Measurements from ENCODE around the gene NFIB.

NFIB gene

DNA sequence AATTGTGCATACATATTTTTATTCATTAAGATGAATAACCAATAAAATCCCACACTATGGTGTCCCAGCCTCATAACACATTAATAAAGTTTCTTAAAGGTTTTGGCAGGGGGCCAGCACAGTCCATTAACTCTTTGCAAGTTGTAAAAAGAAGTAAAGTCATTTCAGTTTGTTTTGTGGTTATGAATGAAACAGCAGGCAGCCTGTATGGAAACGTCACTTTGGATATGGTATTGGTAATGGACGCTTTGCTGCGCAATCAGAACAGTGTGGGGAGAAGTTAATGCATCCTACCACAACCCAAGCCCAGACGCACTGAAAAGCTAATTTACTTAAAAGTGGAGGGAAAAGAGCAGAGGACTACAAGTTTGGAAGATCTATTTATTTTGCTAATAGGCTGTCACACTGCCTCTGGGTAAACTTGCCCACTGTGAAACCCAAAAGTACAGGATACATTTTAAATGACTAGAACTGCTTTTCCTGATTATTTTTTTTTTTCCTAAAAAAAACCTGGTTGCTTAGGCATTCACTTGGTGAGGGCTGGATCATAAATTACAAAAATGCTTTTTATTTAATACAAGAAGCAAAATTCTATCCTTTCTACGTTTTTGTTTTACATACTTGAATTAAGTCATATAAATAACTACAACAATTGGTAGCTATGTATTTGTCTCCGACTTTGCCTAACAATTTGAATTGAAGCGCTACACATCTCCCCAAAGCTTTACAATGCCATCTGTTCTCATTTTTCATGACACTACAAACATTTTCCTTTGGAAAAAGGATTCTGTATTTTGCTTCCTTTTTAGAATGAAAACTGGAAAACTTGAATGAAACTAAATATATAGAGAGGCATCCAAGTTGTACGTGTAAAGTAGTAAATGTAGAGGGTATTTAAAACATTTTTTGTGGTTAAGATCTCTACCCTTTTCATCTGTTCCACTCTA, 104.3 kb downstream of the NFIB start:
- no peak for DNase-seq

- DNase-seq = no peak
Measured at GRCh38 chr9:14207352-14207995, 106.5 kb downstream of the NFIB start.

DNA sequence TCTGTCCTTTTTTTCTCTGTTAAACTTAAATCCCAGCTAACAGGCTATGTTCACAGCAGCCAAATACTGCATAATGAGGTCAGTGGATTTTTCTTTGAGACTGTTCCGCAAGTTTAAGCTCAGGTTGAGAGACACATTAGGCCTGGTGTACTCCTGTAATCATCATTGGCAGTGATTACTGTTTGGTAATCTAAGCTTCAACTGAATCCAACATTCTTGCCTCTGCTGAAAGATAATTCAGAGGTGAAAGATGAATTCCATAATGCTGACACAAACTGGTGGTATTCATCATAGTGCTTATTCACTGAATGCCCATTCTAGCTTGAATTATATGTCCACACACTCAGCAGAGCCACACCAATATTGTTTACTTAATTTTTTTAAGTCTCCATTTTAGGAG, 108.5 kb downstream of the NFIB start:
- DNase-seq = no peak

GRCh38 chr9:14203356-14204056, 110.4 kb downstream of the NFIB start:
- DNase-seq = no peak

GRCh38 chr9:14198841-14199455, 115.0 kb downstream of the NFIB start:
- no peak for DNase-seq

DNA sequence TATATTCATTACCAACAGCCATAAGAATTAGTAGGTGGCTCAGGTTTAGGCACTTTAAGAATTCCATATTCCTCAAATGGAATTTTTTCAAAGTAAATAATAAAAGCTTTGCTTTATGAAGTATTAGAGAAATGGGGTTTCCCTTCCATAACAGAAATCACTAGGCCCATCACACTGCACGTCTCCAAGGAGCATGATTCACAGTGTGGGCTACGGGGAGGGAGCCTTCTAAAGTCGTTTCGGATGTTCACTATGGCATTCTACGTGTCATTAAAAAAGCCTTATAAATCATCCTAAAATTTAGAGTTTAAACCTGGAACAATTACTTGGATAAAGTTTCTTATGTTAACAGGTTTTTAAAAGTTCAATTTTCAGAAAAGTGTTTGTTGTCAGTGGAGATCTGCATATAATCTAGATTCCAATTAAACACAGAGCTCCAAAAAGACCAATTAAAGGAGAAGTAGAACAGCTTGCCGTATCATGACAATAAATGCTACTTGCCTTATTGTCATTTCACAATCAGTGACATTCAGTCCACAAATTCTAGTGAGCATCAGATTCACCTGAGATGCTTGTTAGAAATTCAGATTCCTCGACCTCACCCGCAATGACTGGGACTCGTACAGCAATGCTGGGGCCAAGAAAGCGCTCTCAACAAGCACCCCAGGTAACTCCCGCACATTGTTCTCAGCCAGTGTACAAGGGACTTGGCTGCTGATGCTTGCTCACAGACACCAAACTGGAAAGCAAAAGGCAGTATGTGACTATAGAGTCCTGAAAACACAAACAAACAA, 115.7 kb downstream of the NFIB start:
- DNase-seq = no peak

GRCh38 chr9:14197325-14197858, 116.5 kb downstream of the NFIB start:
- DNase-seq = no peak

GRCh38 chr9:14193328-14193990, 120.5 kb downstream of the NFIB start:
- no peak for DNase-seq

DNA sequence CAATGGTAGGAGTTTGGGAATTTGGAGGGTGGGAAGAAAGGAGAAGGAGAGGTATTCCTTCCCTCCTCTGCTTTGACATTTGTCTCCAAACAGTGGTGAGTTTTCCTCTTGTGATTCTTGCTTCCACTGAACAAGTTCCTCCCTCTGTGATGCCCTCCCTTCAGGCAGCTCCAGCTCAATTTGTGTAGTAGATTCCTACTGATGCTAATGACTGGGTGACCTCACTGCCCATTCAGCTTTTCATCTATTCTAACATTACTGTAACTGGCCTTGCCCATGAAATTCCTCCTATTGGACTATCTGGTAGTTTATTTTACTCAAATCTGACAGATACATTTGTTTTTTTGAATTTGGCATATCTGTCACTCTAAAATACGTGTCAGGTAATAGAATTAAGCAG, 121.4 kb downstream of the NFIB start:
- no peak for DNase-seq

- DNase-seq = no peak
Measured at GRCh38 chr9:14191512-14191911, 122.4 kb downstream of the NFIB start.

DNA sequence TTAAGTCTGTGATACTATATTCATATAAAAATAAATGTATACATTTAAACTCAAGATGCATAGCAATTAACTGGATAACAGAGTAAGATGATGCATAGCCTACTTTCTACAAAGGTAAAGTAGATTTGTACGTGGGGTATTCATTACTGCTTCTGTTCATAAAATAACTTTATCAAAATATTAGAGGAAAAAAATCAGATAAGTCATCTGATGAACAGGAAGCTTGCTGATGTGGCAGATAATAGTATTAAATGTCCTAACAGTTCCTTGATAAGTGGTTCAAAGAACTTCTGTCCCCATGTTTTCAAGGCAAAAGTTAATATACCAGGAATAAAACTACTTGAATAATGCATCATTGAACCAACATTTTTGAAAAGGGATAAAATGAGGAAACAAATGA, 123.7 kb downstream of the NFIB start:
- DNase-seq = no peak

DNA sequence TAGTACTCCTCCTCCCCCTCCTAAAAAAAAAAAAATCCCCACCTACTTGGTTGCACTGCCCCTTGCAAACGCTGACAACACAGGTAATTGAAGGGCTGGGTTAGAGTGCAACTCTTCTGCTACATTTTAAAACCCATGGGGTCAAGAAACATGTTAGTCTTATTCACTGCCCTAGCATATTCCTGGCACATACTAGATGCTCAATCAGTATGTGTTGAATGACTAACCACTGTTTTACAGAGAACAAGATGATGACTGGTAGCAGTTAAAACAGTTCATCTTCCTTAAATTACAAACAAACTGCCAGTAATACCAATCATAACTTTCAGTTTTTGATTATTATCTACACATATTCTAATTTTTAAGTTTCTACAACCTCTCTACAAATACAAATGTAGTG, 124.4 kb downstream of the NFIB start:
- no peak for DNase-seq

- DNase-seq = no peak
Measured at GRCh38 chr9:14189146-14189545, 124.8 kb downstream of the NFIB start.

DNA sequence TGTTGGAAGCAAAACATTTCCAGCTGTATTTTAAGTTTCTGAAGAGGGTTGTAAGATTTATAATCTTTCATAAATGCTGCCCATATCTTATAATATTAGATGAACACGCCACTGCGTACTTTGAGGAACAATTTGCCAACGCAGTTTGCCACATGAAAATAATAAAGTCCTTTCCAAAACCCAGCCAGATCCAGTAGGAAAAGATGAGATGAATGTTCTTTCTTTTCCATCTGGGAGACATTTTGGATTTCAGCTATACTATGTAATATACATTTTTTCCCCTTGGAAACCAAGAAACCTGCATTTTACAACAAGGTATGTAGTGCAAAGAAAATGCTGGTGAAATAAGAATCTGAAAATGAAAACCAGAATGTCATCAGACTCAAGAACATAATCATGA, 125.4 kb downstream of the NFIB start:
- no peak for DNase-seq

DNA sequence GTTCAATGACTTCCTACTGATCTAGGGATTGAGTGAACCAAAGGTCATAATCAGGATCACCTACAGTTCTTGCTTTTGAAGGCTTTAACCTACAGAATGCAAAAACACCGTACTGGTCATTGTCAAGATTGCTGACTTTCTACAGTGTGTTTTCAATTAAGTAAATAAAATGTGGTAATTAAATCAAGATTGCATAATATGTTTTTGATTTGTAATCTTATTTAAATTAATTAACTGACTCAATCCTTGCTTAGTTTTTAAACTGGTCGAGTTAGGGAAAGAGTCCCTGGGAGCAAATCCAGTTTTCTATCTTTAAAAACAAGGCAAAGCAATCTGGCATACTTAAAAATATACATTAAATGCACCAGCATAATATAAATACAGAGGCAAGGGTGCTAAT, 125.9 kb downstream of the NFIB start:
- no peak for DNase-seq

DNA sequence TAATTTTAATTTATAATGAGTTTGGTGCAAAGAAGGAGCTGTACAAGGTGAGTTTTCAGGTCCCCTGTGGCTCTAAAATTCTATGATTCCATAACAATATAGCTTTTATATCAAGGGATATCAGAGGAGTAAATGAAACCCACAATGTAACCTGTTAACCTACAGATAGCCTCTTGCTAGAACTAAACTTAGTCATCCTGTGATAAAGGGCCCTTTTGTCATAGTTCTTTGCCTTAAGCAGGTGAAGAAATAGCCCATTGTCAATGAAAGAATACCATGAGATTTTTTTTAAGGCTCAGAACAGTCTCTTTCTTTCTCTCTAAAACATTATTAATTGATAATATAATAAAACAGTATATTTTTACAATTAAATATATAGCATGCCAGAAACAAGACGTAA, 127.8 kb downstream of the NFIB start:
- DNase-seq = no peak

DNA sequence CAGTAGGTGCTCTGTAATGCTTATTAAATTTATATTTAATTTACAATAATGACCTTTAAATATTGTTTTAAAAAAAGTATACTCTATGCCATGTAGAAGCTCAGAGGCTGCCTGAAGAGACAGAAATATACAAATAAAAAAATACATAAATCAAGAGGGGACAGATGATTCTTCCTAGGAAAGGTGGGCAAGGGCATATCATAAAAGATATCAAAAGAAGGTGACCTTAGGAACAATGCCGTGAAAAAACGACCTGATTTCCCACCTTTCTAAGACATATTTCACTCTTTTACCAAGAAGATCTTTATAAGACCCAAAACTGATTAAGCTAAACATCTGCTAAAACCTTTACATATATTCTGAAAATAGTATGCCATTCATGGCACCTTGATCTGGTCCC, 128.9 kb downstream of the NFIB start:
- no peak for DNase-seq

DNA sequence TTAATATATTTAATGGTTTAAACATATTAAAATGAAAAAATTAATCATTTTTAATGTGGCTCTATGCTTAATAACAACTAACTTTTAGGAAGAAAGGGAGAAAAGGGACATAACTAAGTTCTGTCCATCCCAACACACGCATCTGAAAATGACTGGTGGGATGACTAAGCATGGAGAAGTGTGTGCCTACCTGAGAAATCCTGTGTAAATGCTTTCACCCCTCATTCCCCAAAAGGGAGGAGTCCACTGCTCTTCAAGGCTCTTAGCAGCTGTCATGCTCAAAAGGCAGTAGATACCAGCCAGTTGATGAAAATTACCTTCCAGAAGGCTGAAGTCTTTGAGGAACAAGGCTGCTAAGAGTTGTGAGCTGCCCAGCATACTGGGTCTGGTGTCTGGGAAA, 130.9 kb downstream of the NFIB start:
- no peak for DNase-seq

DNA sequence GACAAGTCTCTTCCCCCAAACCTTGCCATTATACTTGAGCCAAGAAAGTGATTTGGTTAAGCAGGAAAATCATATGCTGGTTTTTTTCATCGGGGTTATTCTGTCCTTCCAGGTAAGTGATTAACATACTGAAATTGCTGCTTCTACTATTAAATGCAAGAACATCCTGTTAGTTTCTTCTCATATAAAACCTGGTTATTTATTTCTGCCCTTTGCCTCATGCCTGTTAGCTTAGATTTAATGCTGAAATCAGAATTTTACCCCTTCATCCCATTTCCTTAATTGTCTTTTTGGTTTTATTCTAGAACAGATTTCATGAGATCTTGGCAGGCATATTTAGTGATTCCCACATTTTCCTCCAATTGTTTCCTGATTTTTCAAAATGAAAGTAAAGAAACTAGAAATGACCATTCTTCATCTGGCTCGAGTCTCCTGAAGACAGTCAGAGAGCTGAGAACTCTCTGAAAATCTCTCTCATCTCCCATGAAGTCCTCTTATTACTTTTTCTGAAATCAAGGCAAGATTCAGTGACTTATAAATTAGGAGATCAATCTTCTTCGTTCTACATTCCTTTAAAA, 132.9 kb downstream of the NFIB start:
- DNase-seq = no peak

GRCh38 chr9:14180093-14180959, 133.6 kb downstream of the NFIB start:
- DNase-seq = no peak
